NK-92 treated with Interleukin-12 subunit alpha and Interleukin-12 subunit beta, amount 100 ng/mL, for 24 hours (cell line): ENCODE data around the gene PLCG2.
"Not testable (repeated sequence)": the region's sequence is repeated elsewhere in the genome, so short reads cannot be mapped to it uniquely, and the experiment has no call there.

Experiments used
- DNase-seq: peaks from one replicate; lab custom pipeline; 2025; lab: John Stamatoyannopoulos, UW

PLCG2 gene

DNA sequence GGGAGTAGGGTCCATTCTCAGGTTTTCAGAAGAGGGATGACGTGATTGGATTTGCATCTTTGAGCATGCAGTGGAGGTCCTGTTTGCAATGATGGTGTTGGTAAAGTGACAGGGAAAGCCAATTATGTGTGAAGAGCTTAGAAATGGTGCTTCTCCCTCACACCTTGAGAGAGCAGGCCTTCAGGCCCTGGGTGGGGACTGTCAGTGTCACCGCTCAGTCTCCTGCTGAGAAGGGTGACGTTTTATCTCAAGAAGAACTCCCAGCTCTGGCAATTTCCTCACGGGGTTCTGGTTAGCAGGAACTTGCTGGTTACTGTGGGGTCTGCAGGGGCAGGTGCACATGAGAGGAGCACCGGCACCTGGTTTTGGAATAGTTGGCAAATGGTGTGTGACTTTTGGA is 11.2 kb downstream of the PLCG2 start:
- DNase-seq, result no peak

DNA sequence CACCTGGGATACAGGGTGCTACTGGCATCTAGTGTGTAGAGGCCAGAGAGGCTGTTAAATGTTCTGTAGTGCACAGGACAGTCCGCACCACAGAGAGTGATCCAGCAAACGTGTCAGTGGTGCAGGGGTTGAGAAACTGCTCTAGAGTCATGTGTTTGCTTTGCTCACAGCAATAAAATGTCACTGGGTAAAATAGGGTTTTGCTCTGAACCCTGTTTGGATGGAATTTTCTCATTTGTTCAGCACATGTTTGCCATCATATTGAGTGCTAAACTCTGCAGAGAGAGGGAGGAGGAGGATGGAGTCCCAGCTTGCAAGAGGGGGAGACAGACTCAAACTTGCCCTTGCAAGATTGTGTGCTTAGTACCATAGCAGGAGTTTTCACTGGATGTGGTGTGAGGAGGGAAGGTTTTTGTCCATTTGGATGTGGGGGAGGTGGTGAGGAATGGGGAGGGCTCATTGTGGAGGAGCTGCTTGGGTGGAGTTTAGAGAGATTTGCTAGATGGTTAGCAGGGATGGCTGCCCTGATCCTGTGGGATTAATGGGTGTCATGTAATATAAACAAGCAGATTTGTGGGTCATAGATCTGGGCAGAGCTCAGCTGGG is 11.8 kb downstream of the PLCG2 start:
- DNase-seq, result no peak

DNA sequence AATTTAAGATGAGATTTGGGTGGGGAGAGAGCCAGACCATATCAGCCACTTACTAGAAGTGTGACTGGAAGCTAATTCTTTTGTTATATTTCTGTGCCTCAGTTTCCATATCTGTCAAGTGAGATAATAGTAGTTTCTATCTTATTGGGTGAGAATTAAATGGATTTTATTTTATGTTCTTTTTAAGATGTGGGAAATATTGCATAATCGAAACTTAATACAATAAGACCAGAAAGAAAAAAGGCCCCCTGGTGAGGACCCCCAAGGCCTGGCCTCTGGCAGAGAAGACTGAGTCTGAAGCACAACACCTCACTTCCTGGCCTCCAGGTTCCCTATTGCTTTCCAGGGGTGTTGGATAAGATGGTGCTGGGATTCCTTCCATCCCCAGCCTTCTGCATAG is 13.7 kb downstream of the PLCG2 start:
- no peak for DNase-seq

DNA sequence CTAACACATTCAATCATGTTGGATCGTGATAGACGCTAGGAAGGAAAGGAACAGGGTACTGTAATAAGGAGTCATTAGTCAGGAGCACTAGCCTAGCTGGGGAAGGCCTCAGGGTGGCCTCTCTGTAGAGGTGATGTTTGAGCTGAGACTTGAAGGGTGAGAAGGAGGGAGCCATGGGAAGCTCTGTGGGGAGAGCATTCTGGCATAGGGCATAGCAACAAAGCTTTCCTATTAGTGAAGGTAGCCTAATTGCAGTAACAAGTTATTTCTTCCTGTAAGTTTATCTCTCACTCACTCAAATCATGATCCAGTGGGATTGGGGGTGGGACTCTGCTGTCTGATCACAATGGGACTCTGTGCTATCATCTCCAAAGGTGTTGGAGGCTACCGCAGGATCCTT is 16.1 kb downstream of the PLCG2 start:
- DNase-seq, result no peak

DNA sequence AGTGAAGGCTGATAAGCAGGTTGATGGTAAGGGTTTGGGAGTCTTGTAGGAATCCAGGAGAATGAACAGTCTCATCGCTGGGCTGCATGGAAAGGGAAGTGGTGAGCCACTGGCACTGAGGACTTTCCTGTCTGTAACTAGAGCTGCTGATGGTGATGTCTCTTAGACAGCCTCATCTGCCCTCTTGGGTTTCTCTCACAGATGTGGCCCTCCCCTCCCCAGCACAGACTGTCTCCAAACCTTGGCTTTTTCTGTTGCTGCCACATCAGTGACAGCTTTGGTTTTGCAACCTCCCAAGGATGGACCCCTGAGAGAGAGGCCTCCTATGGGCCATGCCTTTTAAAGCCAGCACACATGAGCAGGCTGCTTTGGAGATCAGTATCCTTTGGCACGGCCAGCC is 16.9 kb downstream of the PLCG2 start:
- DNase-seq, result no peak

DNA sequence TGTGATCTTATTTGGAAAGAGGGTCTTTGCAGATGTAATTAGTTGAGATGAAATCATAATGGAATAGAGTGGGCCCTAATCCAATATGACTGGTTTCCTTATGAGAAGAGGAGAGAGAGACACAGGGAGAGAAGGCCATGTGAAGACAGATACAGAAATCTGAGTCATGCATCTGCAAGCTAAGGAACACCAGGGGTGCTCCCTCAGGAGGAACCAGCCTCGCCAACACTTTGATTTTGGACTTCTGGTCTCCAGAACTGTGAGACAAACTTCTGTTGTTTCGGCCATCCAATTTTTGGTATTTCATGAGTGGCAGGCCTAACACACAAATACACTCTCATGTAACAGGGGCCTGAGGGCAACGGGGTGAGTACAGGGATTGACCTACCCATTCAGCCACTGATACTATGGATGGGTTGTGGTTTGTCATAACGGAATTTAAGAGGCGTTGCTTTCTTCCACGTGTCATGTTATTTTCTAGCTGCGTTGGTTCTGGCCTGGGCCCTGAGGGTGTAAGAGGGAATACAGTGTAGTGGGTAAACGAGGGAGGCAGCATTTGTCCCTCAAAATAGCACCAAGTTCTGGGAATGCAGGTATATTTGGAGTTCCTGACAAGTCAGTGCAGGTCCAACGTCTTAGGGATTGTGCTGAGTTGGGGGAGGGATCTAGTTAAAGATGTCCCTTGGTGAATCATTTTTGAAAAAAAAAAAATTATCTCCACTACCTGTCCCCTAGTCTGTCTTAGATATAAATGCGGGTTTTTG is 17.7 kb downstream of the PLCG2 start:
- no peak for DNase-seq

DNA sequence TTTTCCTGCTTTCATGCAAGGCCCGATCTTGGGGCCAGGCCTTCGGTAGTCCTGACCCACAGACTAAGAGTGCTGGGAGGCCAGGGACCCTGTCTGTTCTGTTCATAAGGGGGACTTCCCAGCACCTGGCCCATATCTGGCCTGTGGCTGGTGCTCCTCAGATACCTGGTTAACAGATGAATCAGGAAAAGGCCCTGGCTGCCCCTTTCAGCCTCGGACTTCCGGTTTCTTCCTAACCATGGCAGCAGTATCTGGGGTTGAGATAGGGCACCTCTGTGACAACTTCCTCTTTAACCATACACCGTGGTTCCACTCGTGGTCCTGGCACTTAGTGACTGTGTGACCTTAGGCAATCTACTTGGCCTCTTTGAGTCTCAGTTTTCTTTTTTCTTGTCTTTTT is 18.4 kb downstream of the PLCG2 start:
- DNase-seq, result peak; percentile 32

DNA sequence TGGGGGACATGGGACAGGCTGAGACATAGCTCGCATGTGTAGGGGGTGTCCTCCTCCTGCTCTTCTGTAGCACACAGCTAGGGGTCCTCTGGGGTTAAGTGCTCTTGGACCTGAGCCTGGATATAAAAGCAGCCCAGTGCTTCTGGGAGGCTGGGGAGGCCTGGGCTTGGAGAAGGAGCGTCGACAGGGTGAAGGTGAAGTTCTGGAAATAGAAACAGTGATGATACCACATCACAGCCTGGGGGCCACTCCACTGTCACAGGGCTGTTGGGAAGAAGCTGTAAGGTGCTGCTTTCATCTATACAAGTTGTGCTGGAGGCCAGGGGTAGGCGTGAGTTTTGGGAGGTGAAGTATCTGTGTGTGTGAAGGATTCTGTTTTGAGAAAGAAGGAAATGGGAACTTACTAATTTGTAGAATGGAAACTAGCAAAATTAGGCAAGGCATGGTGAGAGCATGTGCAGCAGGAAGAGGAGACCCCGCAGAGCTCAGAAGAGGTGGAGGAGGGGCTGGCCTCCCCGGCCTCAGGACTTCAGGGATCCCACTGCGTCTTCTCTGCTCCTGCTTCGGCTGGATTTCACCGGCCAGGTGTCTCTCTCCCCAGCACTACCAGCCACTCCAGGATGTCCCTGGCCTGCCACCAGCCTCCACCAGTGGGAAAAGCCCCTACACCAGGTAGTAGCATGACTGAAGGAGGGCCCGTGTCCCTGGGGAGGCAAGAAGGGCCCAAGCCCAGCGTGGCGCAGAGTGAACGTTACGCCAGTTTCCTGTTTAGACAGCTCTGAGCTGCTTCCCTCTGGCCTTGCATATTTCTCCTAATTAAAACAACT is 19.4 kb downstream of the PLCG2 start:
- no peak for DNase-seq

DNA sequence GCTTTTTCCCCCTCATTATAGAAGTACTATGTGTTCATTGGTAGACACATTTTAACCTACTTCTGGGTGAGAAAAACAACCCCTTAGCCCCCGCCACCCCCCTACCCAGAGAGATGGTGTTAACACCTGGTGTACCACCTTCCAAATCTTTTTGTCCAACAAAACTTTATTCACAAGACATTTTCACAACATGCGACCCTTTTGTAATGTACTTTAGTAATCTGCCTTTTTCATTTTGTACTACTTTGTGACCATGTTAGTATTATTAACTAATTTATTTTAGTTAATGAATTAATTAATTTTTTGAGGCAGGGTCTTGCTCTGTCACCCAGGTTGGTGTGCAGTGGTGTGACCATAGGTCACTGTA is 20.0 kb downstream of the PLCG2 start:
- DNase-seq, result no peak

DNA sequence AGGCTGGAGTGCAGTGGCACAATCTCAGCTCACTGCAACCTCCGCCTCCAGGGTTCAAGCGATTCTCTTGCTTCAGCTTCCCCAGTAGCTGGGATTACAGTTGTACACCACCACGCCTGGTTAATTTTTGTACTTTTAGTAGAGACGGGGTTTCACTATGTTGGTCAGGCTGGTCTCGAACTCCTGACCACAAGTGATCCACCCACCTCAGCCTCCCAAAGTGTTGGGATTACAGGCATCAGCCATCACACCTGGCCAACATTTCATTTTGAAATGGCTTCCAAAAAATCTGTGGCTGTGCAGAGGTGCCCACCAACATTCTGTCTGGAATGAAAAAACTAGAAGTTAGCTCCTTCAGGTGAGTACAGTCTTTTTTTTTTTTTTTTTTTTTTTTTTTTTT is 22.6 kb downstream of the PLCG2 start:
- DNase-seq, result not testable (repeated sequence)

DNA sequence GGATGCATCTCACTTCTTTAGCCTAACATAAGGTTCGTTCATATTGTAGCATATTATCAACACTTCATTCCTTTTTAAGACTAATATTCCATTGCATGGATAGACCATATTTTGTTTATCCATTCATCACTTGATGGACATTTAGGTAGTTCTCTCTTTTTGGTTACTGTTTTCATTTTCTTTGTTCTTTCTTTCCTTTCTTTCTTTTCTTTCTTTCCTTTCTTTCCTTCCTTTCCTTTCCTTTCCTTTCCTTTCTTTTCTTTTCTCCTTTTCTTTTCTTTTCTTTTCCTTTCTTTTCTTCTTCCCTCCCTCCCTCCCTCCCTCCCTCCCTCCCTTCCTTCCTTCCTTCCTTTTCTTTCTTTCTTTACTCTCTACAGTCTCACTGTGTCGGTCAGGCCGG is 24.2 kb downstream of the PLCG2 start:
- DNase-seq, result no peak

DNA sequence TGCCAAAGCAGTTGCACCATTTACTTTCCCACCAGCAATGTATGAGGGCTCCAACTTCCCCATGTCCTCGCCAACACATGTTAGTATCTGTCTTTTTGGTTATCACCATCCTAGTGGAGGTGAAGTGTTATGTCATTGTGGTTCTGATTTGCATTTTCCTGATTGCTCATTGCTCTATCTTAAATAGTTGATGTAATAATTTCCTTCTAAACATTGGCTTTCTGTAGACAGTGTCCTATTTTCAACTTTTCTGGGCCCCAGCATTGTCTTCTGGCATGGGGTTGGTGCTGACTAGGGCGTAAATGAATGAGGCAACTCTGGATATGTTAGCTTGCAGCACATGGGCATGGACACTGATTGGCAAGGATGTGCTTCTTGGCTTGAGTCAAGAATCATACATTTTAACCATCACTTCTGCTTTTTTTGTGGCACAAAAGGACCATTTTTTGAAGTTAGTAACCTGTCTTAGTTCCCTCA is 25.1 kb downstream of the PLCG2 start:
- DNase-seq, result no peak

DNA sequence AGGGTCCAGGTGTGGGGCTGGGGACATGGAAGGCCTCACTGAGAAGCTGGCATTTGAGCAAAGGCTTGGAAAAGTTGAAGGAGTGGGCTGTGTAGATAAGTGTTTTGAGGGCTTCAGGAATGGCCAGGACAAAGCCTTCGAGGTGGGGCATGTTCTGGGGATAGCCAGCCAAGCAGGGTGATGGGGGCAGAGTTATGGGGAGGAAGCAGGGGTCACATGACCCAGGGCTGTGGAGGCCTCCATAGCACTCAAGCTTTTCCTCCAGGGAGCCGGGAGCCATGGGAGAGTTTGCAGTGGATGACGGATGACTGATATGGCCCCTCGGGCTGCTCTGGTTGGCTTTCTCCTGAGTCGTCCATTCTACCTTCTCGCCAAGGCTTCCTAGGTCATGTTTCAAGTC is 27.6 kb downstream of the PLCG2 start:
- no peak for DNase-seq

DNA sequence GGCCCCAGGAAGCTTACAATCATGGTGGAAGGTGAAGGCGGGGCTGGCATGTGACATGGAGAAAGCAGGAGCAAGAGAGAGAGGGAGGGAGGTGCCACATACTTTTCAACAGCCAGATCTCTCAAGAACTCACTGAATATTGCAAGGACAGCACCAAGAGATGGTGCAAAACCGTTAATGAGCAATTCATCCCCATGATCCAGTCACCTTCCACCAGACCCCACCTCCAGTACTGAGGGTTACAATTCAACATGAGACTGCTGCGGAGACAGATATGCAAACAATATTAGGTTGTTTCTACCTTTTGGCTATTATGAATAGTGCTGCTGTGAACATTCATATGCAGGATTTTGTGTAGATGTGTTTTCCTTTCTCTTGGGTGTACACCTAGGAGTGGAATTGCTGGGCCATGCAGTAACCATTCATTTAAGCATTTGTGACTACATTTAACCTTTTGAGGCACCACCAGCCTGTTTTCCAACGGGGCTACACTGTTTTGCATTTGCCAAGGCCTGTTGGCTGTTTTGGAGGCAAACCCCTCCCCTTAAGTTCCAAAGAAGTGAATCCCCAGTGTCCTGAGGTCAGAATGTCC is 28.8 kb downstream of the PLCG2 start:
- DNase-seq, result no peak

DNA sequence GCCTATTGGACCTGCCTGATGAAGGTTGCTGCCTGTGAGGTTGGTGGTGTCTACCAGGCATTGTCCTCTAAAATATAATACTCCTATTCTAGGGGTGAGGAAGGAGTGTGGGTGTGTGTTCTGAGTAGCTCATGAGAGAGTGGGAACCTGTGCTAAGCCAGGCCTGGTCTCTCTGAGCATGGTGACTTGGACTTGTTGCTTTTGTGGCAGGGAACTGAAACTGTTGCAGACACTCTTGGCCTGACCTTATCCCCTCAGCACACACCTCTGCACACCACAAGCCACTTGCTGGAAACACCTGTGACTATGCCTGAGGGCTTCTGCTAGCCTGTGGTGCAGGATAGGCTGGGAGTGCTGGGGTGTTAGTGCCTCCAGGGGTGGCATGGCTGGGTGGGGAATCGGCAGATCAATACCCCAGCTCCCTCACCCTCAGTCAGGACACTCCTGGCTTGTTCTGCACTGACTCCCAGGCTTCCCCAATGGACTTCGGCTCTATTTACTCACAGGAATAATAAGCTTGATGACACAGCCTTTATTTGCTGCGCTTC is 29.9 kb downstream of the PLCG2 start:
- peak; percentile 71 for DNase-seq

DNA sequence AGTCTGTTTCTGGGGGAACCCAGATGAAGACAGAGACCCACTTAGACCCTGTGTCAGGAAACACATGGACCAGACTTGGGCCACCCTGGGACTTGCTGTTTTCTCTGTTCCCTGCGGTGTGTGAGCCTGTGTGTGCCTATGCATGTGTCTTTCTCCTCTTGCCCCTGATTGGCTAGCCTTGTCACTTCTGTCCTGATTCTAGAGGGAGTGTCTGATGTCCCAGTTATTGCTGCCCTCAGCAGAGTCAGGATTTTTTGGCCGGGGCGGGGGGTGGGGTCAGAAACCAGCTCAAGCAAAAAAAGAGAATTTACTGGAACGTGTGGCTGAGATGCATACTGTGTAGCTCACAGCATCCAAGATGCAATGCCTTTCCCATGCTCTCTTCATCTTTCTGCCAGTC is 30.5 kb downstream of the PLCG2 start:
- no peak for DNase-seq

DNA sequence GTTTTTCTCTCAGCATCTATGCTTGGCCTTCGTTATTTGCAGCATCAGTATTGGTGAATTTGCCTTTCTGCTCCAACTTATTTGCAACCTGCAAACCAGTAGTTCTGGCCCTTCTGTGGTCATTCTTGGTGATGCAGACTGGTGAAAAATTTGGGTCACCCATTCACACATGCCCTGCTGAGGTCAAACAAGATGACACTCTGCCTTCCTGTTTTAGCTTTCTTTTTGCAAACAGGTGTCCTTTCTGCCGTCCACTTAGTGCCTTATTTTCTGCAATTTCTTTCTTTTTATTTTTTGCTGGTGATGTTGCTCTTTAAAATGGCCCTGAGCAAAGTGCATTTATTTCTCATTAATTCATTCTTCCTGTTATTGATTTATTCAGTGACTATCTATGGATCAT is 31.3 kb downstream of the PLCG2 start:
- DNase-seq, result peak; percentile 24

DNA sequence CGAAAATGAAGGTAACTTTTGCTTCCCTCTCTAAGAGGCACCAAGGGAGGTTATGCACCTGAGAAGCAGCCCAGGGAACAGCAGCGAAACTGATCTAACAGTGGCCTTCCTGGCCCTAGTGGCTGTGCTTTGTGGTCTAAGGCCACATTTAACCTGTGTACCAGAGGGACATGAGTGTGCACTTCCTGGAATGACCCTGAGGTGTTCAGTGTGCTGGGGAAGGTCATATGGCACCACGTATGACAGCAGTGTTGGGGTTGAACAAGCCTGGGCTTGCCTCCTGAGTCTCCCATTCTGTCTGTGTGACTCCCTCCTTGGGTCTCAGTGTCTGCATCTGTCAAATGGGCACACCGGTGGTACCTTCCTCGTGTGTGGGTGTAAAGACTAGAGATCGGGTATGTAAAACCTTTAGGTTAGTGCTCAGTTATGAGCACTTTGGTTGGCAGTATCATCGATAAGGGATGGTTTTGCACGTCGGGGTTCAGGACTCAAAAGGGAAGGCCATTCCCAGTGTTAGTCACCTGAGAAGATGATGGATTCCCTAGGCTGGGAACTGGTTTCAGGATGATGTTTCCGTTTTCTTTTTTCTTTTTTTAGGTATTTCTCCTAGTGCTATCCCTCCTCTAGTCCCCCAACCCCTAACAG is 31.9 kb downstream of the PLCG2 start:
- DNase-seq, result peak; percentile 11

DNA sequence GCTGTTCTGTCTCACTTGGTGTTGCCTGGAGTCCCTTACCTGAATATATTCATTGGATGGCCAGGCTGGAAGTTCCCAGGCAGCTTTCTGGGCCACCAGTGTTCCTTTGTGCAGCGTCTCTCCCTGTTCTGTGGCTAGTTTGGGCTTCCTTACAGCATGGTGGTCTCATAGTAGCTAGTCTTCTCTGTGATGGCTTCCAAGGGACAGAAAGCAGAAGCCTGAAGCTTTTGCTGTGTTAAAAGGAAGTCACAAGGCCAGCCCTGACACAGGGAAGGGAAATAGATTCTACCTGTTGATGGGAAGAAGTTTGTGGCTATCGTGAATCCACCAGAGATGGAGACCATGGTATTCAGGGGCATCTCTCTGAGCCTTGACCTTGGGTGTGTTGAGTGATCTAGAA is 34.6 kb downstream of the PLCG2 start:
- no peak for DNase-seq

DNA sequence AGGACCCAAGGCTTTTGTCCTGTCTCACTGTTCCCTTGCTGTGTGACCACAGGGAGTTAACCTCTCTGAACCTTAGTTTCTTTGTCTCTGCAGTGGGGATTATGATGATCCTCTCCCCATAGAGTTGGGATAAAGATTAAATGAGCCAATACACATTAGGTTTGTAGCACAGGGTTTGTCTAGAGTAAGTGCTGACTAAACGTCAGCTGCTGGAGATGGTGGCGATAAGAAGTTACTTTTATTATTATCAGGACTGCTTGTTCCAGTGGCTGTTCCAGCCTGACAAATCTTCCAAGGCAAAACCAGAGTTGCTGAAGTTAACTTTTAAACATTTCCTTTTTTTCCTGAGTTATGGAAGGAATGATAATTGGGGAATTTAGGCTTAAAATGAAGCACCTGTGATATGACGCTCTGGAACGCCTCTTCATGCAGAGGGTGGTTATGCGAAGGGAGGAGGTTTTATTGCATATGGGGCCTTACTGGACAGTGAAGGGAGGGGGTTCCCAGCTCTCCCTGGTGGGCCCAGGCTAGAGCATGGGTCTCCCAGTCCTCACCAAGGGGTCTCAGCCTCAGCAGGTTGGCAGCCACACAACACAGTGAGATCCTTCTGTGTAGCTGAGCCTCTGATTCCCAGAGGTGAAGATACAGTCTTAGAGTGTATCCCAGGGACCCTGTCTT is 35.8 kb downstream of the PLCG2 start:
- DNase-seq, result no peak

DNA sequence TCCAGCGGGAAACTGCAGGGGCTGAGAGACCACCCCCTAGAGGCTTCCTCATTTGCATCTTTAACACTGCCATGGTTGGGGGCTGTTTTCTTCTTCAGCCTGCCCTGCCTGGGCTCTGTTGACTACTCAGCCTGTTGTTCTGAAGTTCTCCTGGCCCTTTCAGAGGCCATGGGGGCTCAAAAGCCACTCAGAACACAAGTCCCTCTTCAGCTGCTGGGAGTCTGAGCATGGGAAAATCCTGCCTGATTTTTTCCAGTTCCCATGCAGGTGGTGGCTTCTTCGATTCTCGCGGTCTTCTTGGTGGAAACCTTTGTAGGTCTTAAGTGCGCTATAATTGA is 36.3 kb downstream of the PLCG2 start:
- no peak for DNase-seq
